Kidney (tissue), 14 donors: ENCODE data around the gene TRIM67. TPM values are rescaled to one million over a fixed set of nuclear protein-coding genes. Genes with fewer than 3 reads are reported as not detected.

ENCODE experiments used
- DNase-seq, 5 donors: peaks; one replicate each; pipeline ENCODE4 v3.0.0-alpha.2; 2013 to 2020
- FAIRE-seq: peaks from 2 replicates; lab custom pipeline; 2012; peaks lifted over from hg19 to GRCh38; lab: Jason Lieb, UNC
- H3K27ac ChIP-seq, 2 donors: one replicate each; pipeline ENCODE4 v1.7.0; 2013; ENCODE audit warnings: low read depth in 2 of 2, low read length in 2 of 2, inconsistent platforms in 1 of 2
- H3K27me3 ChIP-seq: one replicate; pipeline ENCODE4 v1.7.1; 2013; ENCODE audit warnings: low read length, inconsistent platforms; ENCODE audit not compliant: control insufficient read depth, insufficient read depth
- H3K36me3 ChIP-seq, 3 donors: one replicate each; pipeline versions ENCODE4 v1.7.0 to v1.7.1; 2013; ENCODE audit warnings: low read length in 3 of 3, control low read depth in 1 of 3, inconsistent platforms in 1 of 3; ENCODE audit not compliant: insufficient read depth in 3 of 3, control insufficient read depth in 2 of 3
- H3K4me1 ChIP-seq, 3 donors: one replicate each; pipeline versions ENCODE4 v1.7.0 to v1.7.1; 2013; ENCODE audit warnings: low read length in 3 of 3, inconsistent platforms in 1 of 3, low read depth in 1 of 3; ENCODE audit not compliant: control insufficient read depth in 2 of 3, insufficient read depth in 2 of 3
- H3K4me3 ChIP-seq, 3 donors: one replicate each; pipeline versions ENCODE4 v1.7.0 to v1.8.1; 2013; ENCODE audit warnings: low read length in 3 of 3, control low read depth in 1 of 3, inconsistent platforms in 1 of 3
- H3K9ac ChIP-seq, 3 donors: one replicate each; pipeline versions ENCODE4 v1.7.0 to v1.7.1; 2013; ENCODE audit warnings: low read length in 3 of 3, control low read depth in 1 of 3, inconsistent platforms in 1 of 3
- H3K9me3 ChIP-seq, 3 donors: one replicate each; pipeline versions ENCODE4 v1.7.0 to v1.7.1; 2013; ENCODE audit warnings: low read length in 3 of 3, control low read depth in 1 of 3, inconsistent platforms in 1 of 3; ENCODE audit not compliant: control insufficient read depth in 2 of 3, insufficient read depth in 1 of 3
- intact Hi-C: fragments of 100-400 bp; cut with DNase I; formaldehyde crosslinking; loops from one replicate; pipeline ENCODE4 v1.11.1; 2022
- polyA plus RNA-seq: library from polyadenylated mRNA; stranded (reverse); fragments of 350-450 nt; fragmentation: Illumina TruSeq; extraction: RNeasy Lipid Tissue Mini Kit (QIAGEN cat#74804); gene quantifications from one replicate; pipeline ENCODE4 v1.2.3, GENCODE V29; 2014; ENCODE audit warnings: low read depth, low replicate concordance; ENCODE audit not compliant: insufficient read depth
- total RNA-seq: library from RNA; stranded (reverse); fragmentation: NEBNext Ultra II Directional; extraction: Animal tissue kit (Norgen Biotek cat#: 25700); gene quantifications from one replicate; pipeline ENCODE4 v1.2.1, GENCODE V29; 2021
- TF ChIP-seq, protein P1 (sequence below): IDR thresholded peaks from 3 replicates; pipeline ENCODE4 v1.5.1; 2012; ENCODE audit warnings: mild to moderate bottlenecking, moderate library complexity, borderline replicate concordance; ENCODE audit not compliant: insufficient read depth; ENCODE audit errors: extremely low read depth
- donor health status: control.
- donor health status: control.
- donor health status: control.
- donor health status: control.
- donor health status: control.
- donor health status: DM: yes; HTN: yes; CAD: no.
- donor health status: Normal renal cell carcinoma (clear cell type).

Gene TRIM67
- total and polyA plus RNA-seq, 2 donors from 2014 or later = 0.04 TPM; not detected in 1

DNA sequence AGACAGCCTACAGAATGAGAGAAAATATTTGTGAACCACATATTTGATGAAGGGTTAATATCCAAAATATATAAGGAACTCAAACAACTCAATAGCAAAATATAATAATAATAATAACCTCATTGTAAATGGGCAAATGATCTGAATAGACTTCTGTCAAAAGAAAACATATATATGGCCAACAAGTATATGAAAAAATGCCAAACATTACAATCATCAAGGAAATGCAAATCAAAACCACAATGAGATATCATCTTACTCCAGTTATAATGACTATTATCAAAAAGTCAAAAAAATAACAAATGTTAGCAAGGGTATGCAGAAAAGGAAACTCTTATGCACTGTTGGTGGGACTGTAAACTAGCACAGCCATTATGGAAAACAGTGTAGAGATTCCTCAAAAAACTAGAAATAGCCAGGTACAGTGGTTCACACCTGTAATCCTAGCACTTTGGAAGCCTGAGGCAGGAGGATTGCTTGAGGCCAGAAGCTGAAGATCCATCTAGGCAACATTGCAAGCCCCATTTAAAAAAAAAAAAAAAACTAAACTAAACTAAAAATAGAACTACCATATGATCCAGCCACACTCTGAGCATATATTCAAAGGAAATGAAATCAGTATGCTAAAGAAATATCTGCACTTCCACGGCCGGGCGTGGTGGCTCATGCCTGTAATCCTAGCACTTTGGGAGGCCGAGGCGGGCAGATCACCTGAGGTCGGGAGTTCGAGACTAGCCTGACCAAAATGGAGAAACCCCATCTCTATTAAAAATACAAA, 17.3 kb upstream of the TRIM67 start:
- Histone ChIP-seq H3K27ac (no peak overlapping the region), H3K4me1 (no peaks in the 10 kb centered on the region), H3K36me3 (no peaks in the 10 kb centered on the region), H3K4me3 (no peak overlapping the region), H3K9ac (no peak overlapping the region), H3K9me3 (no peaks in the 10 kb centered on the region), H3K27me3 (no peaks in the 10 kb centered on the region)
- FAIRE-seq (no peak), DNase-seq (no peak)
- TF ChIP-seq, protein P1, sequence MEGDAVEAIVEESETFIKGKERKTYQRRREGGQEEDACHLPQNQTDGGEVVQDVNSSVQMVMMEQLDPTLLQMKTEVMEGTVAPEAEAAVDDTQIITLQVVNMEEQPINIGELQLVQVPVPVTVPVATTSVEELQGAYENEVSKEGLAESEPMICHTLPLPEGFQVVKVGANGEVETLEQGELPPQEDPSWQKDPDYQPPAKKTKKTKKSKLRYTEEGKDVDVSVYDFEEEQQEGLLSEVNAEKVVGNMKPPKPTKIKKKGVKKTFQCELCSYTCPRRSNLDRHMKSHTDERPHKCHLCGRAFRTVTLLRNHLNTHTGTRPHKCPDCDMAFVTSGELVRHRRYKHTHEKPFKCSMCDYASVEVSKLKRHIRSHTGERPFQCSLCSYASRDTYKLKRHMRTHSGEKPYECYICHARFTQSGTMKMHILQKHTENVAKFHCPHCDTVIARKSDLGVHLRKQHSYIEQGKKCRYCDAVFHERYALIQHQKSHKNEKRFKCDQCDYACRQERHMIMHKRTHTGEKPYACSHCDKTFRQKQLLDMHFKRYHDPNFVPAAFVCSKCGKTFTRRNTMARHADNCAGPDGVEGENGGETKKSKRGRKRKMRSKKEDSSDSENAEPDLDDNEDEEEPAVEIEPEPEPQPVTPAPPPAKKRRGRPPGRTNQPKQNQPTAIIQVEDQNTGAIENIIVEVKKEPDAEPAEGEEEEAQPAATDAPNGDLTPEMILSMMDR = no peak
- intact Hi-C loops = no loop called here

DNA sequence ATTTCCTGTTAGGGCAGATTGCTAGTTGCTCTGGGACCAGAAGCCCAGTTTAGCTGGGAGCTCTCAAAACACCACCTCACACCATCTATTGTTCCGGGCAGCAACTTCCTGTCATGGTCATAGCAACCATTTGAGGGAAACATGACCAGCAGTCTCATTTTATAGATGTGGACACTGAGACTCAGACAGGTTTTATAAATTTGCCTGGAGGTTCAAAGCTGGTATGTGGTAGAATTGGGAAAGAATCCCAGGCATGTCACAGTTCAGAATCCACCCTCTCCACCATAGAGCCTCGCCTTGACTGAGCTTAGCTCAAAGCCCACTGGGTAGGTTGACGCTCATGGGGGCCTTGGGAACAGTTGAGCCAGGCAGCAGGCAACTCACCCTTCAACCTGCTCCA, 14.0 kb upstream of the TRIM67 start:
- intact Hi-C loops = no loop called here
- DNase-seq = no peak
- Histone ChIP-seq H3K4me1 (no peaks in the 10 kb centered on the region), H3K27ac (no peak overlapping the region), H3K4me3 (no peak overlapping the region), H3K27me3 (no peaks in the 10 kb centered on the region), H3K9ac (no peak overlapping the region), H3K36me3 (no peaks in the 10 kb centered on the region), H3K9me3 (no peaks in the 10 kb centered on the region)
- TF ChIP-seq, protein P1 = no peak
- no peak for FAIRE-seq

DNA sequence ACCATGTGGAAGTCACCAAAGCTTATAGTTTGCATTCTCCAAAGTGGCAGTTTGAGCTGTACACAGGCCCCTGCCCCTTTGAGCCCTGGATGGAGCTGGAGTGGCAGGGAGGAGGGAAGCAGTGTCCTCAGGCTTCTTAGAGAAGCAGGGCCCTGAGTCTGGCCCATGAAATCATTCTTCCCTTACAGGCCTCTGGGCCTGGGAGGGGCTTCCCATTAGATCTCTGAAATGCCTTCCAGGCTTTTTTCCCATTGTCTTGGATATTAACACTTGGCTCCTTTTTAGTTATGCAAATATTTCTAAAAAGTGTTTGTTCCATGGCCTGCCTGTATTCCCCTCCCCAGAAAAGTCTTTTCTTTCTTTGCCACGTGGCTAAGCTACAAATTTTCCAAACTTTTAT, 10.0 kb upstream of the TRIM67 start:
- intact Hi-C loops = no loop called here
- no peaks in the 10 kb centered on the region for H3K9me3 ChIP-seq
- DNase-seq (no peak), FAIRE-seq (no peak)
- H3K9ac ChIP-seq = no peak overlapping the region
- no peak overlapping the region for H3K4me3 ChIP-seq
- TF ChIP-seq, protein P1 = no peak
- no peaks in the 10 kb centered on the region for H3K36me3 ChIP-seq
- H3K4me1 ChIP-seq = no peaks in the 10 kb centered on the region
- no peaks in the 10 kb centered on the region for H3K27me3 ChIP-seq
- no peak overlapping the region for H3K27ac ChIP-seq

DNA sequence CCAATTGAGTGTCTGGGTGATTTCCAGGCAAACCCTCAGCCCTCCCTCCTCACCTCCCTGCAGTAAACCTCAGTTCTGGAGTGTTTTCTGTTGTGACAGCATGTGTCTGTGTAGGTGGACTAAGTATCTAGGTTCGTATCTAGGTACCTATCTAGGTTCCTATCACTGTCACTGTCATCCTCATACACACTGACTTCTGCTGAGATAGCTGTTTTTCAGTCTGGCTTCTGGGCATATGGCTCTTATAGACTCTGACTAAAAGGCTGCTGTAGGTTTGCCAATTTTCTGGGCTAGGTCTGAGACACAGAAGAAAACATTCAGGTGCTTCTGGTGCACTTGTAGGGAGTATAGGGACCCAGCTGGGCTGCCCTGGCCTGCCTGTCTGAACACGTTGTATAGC, 8.1 kb upstream of the TRIM67 start:
- no peak for FAIRE-seq
- Histone ChIP-seq H3K36me3 (no peaks in the 10 kb centered on the region), H3K9ac (no peak overlapping the region), H3K4me1 (no peaks in the 10 kb centered on the region), H3K27ac (no peak overlapping the region), H3K9me3 (no peaks in the 10 kb centered on the region), H3K27me3 (no peaks in the 10 kb centered on the region), H3K4me3 (no peak overlapping the region)
- intact Hi-C loops = no loop called here
- TF ChIP-seq, protein P1 = no peak
- DNase-seq = no peak
